ENCODE data around the gene STH. TPM values are rescaled to one million over a fixed set of nuclear protein-coding genes. Genes with fewer than 3 reads are reported as not detected.

The STH gene
- total and polyA plus RNA-seq, 2 experiments from 2014 or later = not detected

GRCh38 chr17:46033392-46033791, 34.3 kb downstream of the STH start:
- Histone ChIP-seq H3K4me1 (ENCODE audit: insufficient read depth) (no peaks in the 10 kb centered on the region), H3K36me3 (replicated peaks; ENCODE audit: insufficient read depth, low read depth) (no peaks in the 10 kb centered on the region), H3K9me3 (ENCODE audit: low read depth) (no peaks in the 10 kb centered on the region), H3K4me2 (no peak overlapping the region), H2AFZ (no peak overlapping the region), H3K27ac (no peak overlapping the region), H3K79me2 (peaks cover 3% of the 10 kb centered on the region), H3K4me3 (no peak overlapping the region), H4K20me1 (ENCODE audit: insufficient read depth, poor library complexity, severe bottlenecking) (peaks cover 8% of the 10 kb centered on the region), H3K9me2 (replicated peaks; ENCODE audit: insufficient read depth) (no peaks in the 10 kb centered on the region), H3K27me3 (no peaks in the 10 kb centered on the region)
- no peak for DNase-seq (ENCODE audit: low spot score)
- 88% methylated on average over 3 of the region's 3 CpGs for WGBS (ENCODE audit: low lambda C conversion rate, missing lambda C conversion rate)
- TF ChIP-seq EZH2 (IDR thresholded peaks at IDR 0.05; ENCODE audit: borderline replicate concordance) (no peak), CTCF (IDR thresholded peaks at IDR 0.05; ENCODE audit: poor library complexity) (no peak), EZH2phosphoT487 (IDR thresholded peaks at IDR 0.05; ENCODE audit: low read depth, severe bottlenecking, unreplicated experiment) (no peak)

GRCh38 chr17:46035112-46035818, 36.2 kb downstream of the STH start:
- no peaks in the 10 kb centered on the region for H3K27me3 ChIP-seq
- H4K20me1 ChIP-seq (ENCODE audit: insufficient read depth, poor library complexity, severe bottlenecking) = peaks cover 6% of the 10 kb centered on the region
- no peaks in the 10 kb centered on the region for H3K9me2 ChIP-seq (replicated peaks; ENCODE audit: insufficient read depth)
- H3K4me2 ChIP-seq = no peak overlapping the region
- peaks cover 3% of the 10 kb centered on the region for H3K79me2 ChIP-seq
- no peak for DNase-seq (ENCODE audit: low spot score)
- peaks cover 5% of the 10 kb centered on the region for H3K36me3 ChIP-seq (replicated peaks; ENCODE audit: insufficient read depth, low read depth)
- no peak overlapping the region for H2AFZ ChIP-seq
- no peak overlapping the region for H3K4me3 ChIP-seq
- TF ChIP-seq EZH2 (IDR thresholded peaks at IDR 0.05; ENCODE audit: borderline replicate concordance) (no peak), CTCF (IDR thresholded peaks at IDR 0.05; ENCODE audit: poor library complexity) (no peak), EZH2phosphoT487 (IDR thresholded peaks at IDR 0.05; ENCODE audit: low read depth, severe bottlenecking, unreplicated experiment) (no peak)
- no peaks in the 10 kb centered on the region for H3K4me1 ChIP-seq (ENCODE audit: insufficient read depth)
- no peaks in the 10 kb centered on the region for H3K9me3 ChIP-seq (ENCODE audit: low read depth)
- WGBS (ENCODE audit: low lambda C conversion rate, missing lambda C conversion rate) = 94% methylated on average over 3 of the region's 3 CpGs
- H3K27ac ChIP-seq = no peak overlapping the region

- no peak overlapping the region for H3K4me2 ChIP-seq
- peaks cover 14% of the 10 kb centered on the region for H3K79me2 ChIP-seq
- no peak overlapping the region for H3K4me3 ChIP-seq
- WGBS (ENCODE audit: low lambda C conversion rate, missing lambda C conversion rate) = 91% methylated on average over 6 of the region's 6 CpGs
- peaks cover 5% of the 10 kb centered on the region for H3K36me3 ChIP-seq (replicated peaks; ENCODE audit: insufficient read depth, low read depth)
- no peak overlapping the region for H3K27ac ChIP-seq
- peaks cover 6% of the 10 kb centered on the region for H4K20me1 ChIP-seq (ENCODE audit: insufficient read depth, poor library complexity, severe bottlenecking)
- TF ChIP-seq EZH2phosphoT487 (IDR thresholded peaks at IDR 0.05; ENCODE audit: low read depth, severe bottlenecking, unreplicated experiment) = no peak
- H3K27me3 ChIP-seq = no peaks in the 10 kb centered on the region
- DNase-seq (ENCODE audit: low spot score) = no peak
- H3K9me2 ChIP-seq (replicated peaks; ENCODE audit: insufficient read depth) = no peaks in the 10 kb centered on the region
- no peaks in the 10 kb centered on the region for H3K4me1 ChIP-seq (ENCODE audit: insufficient read depth)
- H2AFZ ChIP-seq = no peak overlapping the region
- no peaks in the 10 kb centered on the region for H3K9me3 ChIP-seq (ENCODE audit: low read depth)
Observed at GRCh38 chr17:46036491-46036890, 37.4 kb downstream of the STH start.

- H3K9me3 ChIP-seq (ENCODE audit: low read depth) = no peaks in the 10 kb centered on the region
- TF ChIP-seq EZH2phosphoT487 (IDR thresholded peaks at IDR 0.05; ENCODE audit: low read depth, severe bottlenecking, unreplicated experiment) = no peak
- TF ChIP-seq EZH2 (IDR thresholded peaks at IDR 0.05; ENCODE audit: borderline replicate concordance) = no peak
- no peak for TF ChIP-seq CTCF (IDR thresholded peaks at IDR 0.05; ENCODE audit: poor library complexity)
- H3K9me2 ChIP-seq (replicated peaks; ENCODE audit: insufficient read depth) = no peaks in the 10 kb centered on the region
- peaks cover 6% of the 10 kb centered on the region for H4K20me1 ChIP-seq (ENCODE audit: insufficient read depth, poor library complexity, severe bottlenecking)
- no peak overlapping the region for H3K27ac ChIP-seq
- peaks cover 15% of the 10 kb centered on the region for H3K79me2 ChIP-seq
- 75% methylated on average over 4 of the region's 4 CpGs for WGBS (ENCODE audit: low lambda C conversion rate, missing lambda C conversion rate)
- H2AFZ ChIP-seq = no peak overlapping the region
- H3K36me3 ChIP-seq (replicated peaks; ENCODE audit: insufficient read depth, low read depth) = peaks cover 5% of the 10 kb centered on the region
- no peaks in the 10 kb centered on the region for H3K27me3 ChIP-seq
- DNase-seq (ENCODE audit: low spot score) = no peak
- H3K4me1 ChIP-seq (ENCODE audit: insufficient read depth) = peaks cover 4% of the 10 kb centered on the region
- H3K4me2 ChIP-seq = no peak overlapping the region
- no peak overlapping the region for H3K4me3 ChIP-seq
Observed at GRCh38 chr17:46037722-46038255, 38.7 kb downstream of the STH start.

Data from hepatocyte (in vitro differentiated cells).